GM18873 (cell line): ENCODE measurements around the gene HECTD4.

Source experiments
- ATAC-seq: cut with Tn5 transposase; IDR thresholded peaks from one replicate; pipeline ENCODE4 v1.9.1; 2021; ENCODE audit warnings: mild to moderate bottlenecking, moderate library complexity, moderate number of reproducible peaks; ENCODE audit not compliant: unreplicated experiment, low FRiP score

HECTD4 gene

DNA sequence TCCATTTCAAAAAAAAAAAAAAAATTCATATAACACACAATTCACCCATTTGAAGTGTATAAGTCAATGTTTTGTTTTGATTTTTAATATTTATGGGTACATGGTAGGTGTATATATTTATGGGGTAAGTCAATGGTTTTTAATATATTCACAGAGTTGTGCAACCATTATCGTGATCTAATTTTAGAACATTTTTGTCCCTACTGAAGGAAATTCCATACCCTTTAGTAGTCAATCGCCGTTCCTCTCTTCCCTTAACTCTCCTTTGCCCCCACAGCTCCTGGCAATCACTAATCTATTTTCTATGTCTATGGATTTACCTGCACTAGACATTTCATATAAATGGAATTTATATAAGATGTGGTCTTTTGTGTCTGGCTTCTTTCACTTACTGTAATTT, 164.1 kb downstream of the HECTD4 start:
- ATAC-seq = no peak

DNA sequence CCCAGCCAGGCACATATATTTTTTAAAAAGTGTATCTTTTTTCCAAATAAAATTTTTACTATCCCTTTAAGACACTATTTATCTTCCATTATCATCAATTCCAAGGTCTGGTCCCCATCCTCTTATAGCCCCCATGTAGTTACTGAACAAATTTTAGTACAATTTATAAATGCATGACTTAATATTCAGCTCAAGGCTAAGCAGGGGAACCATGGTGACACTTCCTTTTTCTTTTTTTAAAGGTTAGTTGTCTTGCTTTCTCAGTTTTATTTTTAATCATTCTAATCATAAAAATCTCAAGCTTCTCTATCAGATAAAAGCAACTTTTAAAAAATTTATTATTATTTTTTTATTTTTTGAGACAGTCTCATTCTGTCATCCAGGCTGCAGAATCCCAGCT, 164.6 kb downstream of the HECTD4 start:
- no peak for ATAC-seq

DNA sequence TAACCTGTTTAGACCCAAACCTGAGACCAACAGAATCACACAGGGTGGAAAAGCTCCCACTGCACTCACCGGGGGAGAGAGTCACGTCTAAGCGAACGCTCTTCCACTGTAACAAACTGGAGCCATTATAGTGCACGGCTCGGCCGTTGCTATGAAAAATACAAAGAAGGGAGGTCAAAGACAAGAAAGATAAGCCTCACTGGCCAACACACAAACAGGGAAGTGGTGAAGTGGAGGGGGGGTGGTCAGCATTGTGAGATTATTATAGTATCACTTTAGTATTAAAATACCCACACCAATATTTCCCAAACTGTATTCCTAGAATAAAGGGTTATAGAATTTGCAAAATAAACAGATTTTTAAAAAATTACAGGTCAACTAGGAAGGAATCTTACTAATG, 166.0 kb downstream of the HECTD4 start:
- no peak for ATAC-seq

DNA sequence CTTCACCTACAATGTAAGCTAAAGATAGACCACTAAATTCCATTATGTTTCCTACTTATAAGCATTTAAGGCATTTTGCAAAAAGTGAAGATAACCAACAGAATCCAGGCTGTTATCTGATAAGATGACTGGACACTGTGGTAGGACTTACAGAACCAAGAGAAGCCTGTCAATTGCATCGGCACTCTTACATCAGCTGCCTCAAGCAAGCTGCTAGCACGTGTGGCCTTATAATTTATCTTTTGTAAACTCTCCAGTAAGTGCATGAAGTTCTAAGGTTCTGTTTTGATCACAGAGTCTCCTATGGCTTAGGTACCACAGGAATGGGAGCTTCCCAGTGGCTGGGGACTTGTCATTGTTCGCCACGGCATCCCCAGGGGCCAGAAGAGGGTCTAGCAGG, 168.2 kb downstream of the HECTD4 start:
- ATAC-seq = no peak

DNA sequence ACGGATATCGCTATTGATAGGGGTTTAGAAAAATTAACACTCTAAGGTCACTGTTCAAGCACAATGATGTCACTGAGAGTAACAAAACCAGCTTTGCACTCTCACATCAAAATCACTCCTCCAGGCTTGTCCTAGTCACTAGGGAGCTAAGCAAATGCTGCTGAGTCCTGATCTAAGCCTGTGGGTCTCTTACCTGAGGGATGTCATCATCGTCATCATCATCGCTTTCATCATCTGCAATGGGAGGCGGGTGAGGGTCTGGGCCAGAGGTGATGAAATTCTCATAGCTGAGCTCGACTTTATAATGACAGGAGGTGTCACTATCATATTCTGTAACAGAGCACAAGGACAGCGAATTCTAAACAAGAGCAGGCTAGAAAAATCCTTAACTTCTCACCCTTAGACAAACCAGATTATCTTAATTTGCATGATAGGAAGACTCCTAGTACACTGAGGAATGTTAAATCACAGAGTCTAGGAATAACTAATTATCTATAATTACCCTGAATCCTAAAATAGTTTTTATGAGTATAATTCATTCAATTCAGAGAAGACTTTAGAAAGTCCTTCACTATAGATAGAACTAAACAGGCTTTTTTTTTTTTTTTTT, 173.8 kb downstream of the HECTD4 start:
- ATAC-seq = no peak

DNA sequence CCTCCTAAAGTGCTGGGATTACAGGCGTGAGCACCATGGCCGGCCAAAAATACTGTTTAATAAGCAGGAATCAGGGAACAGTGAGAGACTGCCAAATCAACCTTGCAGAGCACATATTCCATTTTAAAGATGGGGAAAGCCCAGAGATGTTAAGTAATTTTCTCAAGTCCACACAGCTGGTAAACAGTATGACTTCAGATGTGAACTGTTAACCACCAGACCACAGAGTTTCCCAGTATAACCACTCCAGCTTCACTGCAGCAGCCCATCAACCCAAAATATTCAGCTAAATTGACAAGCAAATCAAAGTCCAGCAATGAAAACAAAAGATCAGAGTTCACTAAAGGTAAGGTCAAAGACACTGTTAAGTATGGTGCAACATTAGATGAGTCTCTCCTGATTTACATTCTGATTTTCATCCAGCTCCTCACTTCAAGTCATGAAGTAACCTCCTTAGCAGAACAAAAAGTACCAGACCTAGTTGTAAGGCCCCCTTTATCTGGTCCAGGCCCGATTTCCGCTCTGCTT, 174.8 kb downstream of the HECTD4 start:
- ATAC-seq = no peak

DNA sequence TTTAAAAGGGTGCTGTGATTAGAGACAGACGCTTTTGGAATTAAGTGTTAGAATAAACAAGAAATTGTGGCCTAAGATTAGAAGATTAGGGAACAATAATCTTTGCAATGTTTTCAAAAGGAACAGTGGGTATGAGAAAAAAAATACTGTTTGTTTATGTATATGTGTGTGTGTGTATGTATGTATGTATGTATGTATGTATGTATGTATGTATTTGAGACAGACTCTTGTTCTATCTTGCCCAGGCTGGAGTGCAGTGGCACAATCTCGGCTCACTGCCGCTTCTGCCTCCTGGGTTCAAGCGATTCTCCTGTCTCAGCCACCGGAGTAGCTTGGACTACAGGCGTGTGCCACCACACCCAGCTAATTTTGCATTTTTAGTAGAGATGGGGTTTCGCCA, 175.3 kb downstream of the HECTD4 start:
- ATAC-seq = no peak

DNA sequence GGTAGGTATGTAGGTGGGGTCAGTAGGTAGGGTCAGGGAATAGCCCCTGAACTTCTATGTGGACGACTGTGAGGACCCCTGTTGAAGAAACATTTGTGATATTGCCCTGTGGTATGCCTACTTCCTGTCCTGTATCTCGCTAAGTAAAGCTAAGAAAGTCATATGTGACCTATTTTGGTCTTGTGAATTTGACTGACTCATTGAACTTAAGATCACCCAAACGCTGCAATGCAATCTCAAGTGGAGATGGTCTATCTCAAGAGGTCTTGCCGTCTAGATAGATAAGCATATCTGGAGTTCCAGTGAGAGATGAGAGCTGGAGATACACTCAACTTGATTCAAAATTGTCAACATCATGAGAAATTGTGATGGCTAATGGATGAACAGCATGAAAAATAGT, 183.1 kb downstream of the HECTD4 start:
- no peak for ATAC-seq

DNA sequence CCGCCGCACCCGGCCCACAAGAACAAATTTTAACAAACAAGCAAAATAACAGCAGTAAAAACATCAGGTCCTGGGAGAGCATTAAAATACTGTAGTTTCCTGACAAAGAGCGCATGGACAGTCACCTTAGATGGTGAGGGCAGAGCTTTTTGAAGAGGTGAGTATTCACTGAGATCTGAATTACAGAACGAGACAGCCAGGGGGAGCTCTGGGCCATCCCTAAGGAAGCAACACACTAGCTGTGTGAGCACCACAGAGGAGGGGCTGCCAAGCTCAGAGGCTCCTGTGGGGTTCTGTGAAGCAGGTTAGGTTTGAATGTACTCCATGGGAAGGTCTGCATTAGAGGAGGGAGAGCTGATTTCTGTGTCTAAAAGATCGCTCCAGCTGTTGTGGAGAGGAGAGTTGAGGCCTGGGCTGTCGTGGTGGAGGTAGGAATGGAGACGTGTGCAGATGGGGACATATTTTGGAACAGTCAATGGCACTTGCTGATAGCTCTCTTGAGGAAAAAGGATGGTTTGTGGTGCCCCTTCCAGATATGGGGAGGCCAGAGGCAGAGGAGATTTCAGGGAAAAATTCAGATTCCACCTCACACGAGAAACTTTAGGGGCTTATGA, 184.0 kb downstream of the HECTD4 start:
- ATAC-seq = no peak

DNA sequence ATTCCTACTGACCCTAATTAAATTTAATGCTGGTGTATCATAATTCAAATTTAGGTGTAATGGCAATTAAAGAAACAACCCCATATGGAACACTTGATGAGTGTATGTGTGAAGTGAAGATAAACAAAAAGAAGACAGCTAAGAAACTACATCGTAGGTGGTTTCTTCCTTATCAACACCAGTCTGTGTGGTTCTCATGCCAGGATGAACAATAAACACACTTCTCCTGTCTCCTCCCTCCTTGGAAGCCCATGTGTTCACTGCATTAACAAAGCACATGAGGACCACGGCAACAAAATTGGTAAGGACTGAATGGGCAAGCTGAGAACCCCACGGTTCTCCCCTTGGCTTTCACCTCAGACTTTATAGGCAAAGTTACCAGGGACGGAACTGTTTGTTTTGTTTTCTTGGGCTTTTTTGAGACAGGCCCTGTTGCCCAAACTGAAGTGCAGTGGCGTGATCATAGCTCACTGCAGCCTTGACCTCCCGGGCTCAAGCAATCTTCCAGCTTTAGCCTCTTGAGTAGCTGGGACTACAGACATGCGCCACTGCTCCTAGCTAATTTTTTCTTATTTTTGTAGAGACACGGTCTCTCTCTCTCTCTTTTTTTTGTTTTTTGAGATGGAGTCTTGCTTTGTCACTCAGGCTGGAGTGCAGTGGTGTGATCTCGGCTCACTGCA, 185.9 kb downstream of the HECTD4 start:
- no peak for ATAC-seq

DNA sequence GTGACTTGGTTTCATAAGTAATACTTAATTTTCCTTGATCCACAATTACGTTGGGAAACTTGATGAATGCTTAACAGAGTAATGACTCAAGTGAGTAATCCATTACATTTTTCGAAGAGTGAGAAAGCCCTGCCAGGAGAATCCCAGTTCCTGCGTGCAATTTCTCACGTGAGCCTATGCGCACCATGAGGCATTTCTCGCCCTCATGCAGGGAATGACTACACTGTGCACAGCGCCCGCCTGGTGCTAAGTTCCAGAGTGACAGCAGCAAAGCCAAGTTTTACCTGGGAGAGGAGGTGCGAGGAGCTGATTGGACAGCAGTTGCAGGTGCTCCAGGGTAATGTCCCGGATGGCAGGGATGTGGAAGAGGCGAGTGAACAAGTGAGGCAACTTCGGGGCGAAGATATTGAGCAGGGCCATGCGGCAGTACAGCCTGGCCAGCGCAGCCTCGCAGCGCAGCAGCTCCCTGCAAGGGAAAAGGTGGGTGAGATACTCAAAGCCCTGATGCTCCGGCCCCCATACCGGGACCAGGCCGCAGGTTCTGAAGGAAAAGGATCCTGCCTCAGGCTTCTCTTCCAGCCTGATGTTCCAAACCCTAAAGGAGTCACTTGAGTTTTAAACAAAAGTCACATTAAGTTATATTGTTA, 187.5 kb downstream of the HECTD4 start:
- no peak for ATAC-seq

DNA sequence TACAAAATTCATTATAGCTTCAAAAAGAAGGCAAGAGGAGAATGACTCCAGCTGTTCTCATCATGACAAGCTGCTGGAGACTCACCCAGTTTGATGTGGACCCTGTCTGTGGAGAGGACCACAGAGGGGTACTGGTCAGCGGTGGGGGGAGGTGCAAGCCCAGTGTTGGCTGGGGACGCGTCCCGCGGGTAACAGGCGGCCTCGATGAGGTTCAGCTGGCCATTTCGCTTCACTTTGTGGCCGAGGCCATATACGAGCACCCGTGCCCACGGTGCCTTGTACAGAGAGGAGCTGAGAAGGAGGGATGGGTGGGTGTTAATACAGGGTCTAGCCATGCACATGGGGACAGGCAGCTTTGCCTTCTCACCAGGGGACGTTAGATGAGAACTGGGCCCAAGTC, 189.8 kb downstream of the HECTD4 start:
- ATAC-seq = no peak

DNA sequence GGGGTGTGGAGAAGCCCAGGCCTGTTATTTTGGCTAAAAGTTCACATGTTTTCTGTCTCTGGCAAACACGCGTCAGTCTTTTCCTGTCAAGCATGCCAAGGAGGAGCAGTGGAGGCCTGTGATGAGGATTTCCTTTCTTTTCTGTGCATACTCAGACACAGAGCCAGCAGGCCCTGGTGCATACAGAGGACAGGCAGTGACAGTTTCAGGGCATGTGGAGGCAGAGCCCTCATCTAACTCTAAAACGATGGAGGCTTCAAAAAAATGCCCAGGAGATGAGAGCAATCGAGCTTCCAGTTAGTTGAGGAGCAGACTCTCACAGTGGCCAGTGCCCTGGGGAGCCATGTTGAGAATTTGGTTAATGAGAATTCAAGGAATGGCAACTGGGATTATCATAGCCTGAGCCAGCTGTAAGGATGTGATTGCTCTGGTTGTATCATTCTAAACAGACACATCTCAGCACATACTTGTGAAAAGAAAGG, 190.3 kb downstream of the HECTD4 start:
- ATAC-seq = no peak

DNA sequence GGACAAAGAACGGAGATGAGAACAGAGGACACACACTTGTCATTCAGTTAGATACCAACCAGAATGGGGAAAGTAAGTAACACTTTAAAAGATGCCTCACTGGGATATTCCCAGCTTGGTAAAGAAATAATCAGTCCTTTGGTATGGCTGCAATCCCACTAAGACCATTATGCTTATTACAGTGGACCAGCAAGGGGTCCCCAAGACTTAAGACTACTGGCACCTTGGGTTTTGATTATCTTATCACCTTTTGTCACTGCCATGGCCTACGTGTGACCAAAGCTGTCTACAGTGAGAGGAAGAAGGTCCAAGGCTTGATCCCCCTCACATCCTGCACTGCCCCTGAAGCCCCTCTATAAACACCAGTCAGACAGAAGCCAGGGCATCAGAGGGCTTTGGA, 191.0 kb downstream of the HECTD4 start:
- ATAC-seq = no peak

DNA sequence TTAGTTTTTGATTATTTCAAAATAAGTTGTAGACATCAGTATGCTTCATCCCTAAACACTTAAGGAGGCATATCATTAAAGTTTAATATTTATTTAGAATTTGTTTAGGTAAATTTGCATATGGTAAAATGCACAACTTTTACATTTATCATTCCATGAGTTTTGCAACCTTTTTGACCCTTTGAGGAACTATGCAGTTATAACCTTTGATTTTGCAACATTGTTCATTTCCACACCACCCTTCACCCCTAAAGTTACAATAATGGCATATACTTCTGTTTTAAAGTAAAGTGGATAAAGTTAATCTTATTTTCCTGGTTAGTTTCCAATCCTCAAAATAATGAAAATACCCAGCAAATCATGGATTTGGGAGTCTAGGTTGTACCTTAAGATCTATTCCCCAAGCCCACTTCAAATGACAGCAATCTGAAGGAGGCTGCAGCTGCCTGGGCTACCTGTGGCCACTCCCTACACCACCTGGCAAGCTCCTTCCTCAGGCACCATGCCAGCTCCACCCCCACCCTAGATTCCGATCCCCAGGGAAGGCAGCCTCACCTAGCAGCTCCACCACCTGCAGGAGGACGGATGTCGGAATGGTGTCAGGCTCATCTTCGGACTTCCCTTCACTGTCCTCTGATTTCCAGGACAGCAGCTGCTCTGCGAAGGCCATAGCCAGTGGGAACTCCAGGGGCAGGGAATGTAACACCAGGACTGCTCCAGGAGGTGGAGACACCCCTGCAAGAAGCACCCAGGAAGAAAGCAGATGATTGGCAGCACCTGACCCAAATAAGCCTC, 191.8 kb downstream of the HECTD4 start:
- no peak for ATAC-seq

DNA sequence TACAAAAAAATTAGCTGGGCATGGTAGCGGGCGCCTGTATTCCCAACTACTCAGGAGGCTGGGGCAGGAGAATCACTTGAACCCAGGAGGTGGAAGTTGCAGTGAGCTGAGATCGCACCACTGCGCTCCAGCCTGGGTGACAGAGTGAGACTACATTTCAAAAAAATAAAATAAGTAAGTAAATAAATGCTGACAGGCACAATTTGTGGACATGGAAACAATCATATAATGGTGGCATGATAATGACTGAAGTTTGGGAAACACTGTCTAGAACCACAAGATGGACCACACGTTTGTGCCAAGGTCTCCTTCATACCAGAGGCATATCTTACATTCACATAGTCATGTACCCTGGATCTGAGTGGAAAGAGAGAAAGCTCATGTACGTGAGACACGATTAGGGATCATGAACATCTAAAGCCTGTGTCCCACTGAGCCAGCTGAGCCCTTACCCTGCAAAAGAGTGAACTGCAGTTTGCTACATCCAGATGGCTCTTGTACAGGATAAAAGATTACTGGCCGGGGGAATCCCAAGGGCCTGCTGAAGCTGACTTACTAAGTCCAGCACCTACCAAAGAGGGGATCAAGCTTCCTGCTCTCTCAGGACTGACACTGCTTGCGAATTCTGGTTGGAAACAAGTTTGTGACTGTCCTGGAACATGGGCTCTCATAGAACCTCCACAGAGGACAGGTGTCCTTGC, 194.0 kb downstream of the HECTD4 start:
- no peak for ATAC-seq

DNA sequence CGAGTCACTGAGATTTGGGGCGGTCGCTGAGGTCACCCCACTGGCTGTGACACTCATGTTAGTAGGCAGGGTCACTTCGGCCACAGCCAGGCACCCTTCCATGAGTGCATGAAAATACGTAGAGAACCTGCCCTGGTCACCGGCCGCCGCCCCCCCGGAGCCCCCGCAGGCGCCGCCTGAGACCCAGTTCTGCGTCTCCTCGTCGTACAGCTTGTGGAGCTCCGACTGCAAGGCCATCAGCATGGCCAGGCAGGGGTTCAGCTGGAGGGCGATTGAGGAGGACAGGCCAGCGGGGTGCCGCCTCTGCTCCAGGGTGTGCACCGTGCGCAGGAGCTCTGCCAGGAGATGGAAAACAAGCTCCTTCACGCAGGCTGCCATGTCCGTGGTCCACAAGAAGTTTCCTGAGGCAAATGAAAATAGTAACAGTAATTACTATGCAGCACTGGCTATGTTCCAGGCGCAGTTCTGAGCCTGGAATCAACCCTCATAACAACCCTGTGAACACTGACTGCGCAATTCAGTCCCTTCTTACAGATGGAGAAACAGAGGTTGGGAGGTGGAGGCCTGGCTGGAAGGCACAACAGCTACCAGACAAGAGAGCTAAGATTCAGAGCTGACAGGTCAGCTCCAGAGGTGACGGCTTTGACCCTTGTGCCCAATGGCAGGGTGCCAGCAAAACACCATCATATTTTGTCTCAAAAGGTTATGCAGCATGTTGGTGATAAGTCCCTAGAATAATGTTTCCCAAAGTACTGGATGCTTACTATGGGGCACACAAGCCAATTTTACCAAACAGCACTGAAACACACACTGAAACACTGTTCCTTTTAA, 196.9 kb downstream of the HECTD4 start:
- ATAC-seq = no peak

DNA sequence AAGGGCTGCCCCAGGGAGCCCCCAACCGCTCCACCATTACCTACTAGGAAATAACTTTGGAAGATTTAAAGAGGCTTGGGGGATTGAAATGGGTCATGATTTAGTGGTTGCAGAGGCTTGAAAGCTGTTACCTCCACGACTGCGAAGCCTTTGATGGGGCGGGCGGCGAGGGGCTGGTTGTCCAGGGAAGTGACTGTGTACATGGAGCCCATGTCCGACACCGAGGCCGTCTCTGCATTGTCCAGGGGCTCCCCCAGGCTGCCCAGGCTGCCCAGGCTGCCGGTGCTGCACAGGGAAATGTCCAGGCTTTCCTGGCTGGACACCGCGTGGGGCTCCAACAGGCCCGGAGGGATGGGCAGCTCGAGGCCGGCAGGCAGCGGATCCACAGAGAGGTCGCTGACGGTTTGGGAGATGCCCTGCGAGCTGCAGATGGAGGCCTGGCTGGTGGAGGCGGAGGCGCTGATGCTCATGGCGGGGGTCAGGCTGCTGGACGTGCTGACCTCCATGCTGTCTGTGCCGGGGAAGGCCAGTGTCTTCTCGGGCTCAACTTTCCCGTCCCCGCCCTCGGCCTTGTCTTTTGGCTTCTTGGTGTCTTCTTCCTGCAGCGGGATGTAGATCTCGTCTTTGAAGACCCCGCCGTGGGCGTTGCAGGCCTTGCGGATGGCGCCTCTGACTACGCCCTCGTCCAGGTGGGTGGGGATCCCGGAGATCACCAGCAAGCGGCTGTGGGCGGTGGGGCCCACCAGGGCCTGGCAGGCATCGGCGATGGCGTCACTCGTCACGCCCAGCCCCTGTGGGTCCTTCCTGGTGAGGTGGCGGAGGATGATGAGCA, 198.0 kb downstream of the HECTD4 start:
- ATAC-seq = no peak
